Measurements from ENCODE around the gene IP6K1. TPM values are rescaled to one million over a fixed set of nuclear protein-coding genes. Genes with fewer than 3 reads are reported as not detected.

The IP6K1 gene
- polyA plus RNA-seq, 1 donor (not counting 4 experiments of a cell fraction or from before 2014, with no cell fraction given), result 24.5 TPM

DNA sequence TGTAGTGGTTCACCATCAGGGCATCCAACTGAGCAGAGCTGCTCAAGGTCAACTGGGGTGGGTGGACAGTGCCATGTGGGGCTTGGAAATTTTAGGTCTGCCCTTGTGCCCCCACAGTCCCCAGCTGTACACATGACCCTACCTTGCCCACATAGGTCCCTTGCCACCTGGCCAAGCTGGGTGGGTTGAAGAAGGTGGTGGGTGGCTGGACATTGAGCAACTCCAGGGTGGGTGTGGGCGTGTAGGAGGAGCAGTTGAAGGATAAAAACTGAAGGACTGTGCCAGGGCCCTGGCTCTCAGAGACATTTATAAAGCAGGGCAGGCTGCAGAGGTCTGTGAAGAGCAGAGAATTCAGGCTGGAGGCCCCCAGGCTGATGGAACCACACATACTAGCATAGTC is 12.8 kb upstream of the IP6K1 start:
- dilution Hi-C loops (cut with MboI; ENCODE audit: extremely low pct_ligation_motif_present, low sequenced_read_pairs), result no loop called here
- no peaks in the 10 kb centered on the region for H3K27me3 ChIP-seq (ENCODE audit: control insufficient read depth, extremely low read depth, insufficient read depth, low read length)
- H3K9ac ChIP-seq (ENCODE audit: control insufficient read depth, extremely low read depth, insufficient read depth, low read length), result no peak overlapping the region
- peaks cover 12% of the 10 kb centered on the region for H3K4me1 ChIP-seq (ENCODE audit: control insufficient read depth, extremely low read depth, insufficient read depth, low read length)
- TF ChIP-seq EZH2 (IDR thresholded peaks at IDR 0.05; ENCODE audit: low read length), result no peak
- TF ChIP-seq CTCF (optimal IDR thresholded peaks at IDR 0.05 in 1 of 3, IDR thresholded peaks at IDR 0.05 in 1 of 3, conservative IDR thresholded peaks at IDR 0.05 in 1 of 3; ENCODE audit: extremely low read depth in 1 of 3, insufficient read depth in 2 of 3, low read length in 3 of 3), result no peak
- DNase-seq (ENCODE audit: low read depth, low spot score) (no peak), FAIRE-seq (no peak)
- no peaks in the 10 kb centered on the region for H3K36me3 ChIP-seq (ENCODE audit: control insufficient read depth in 2 of 2, extremely low read depth in 1 of 2, insufficient read depth in 2 of 2, low read length in 2 of 2)
- no peaks in the 10 kb centered on the region for H3K9me3 ChIP-seq (ENCODE audit: control insufficient read depth, low read depth, low read length)
- peaks cover 3% of the 10 kb centered on the region for H3K79me2 ChIP-seq (ENCODE audit: control insufficient read depth, insufficient read depth, low read length)
- no peaks in the 10 kb centered on the region for H3K9me1 ChIP-seq (ENCODE audit: control insufficient read depth, extremely low read depth, insufficient read depth, low read length)
- H4K20me1 ChIP-seq (ENCODE audit: control insufficient read depth, extremely low read depth, insufficient read depth, low read length), result peaks cover 3% of the 10 kb centered on the region
- H3K27ac ChIP-seq (ENCODE audit: control insufficient read depth, insufficient read depth, low read length), result no peak overlapping the region
- H3K4me3 ChIP-seq (ENCODE audit: control insufficient read depth in 2 of 3, extremely low read depth in 1 of 3, insufficient read depth in 2 of 3, low read depth in 1 of 3, low read length in 3 of 3), result no peak overlapping the region
- no peak overlapping the region for H3K4me2 ChIP-seq (ENCODE audit: control insufficient read depth, extremely low read depth, insufficient read depth, low read depth, low read length)
- H2AFZ ChIP-seq (ENCODE audit: control insufficient read depth, low read length), result no peak overlapping the region

DNA sequence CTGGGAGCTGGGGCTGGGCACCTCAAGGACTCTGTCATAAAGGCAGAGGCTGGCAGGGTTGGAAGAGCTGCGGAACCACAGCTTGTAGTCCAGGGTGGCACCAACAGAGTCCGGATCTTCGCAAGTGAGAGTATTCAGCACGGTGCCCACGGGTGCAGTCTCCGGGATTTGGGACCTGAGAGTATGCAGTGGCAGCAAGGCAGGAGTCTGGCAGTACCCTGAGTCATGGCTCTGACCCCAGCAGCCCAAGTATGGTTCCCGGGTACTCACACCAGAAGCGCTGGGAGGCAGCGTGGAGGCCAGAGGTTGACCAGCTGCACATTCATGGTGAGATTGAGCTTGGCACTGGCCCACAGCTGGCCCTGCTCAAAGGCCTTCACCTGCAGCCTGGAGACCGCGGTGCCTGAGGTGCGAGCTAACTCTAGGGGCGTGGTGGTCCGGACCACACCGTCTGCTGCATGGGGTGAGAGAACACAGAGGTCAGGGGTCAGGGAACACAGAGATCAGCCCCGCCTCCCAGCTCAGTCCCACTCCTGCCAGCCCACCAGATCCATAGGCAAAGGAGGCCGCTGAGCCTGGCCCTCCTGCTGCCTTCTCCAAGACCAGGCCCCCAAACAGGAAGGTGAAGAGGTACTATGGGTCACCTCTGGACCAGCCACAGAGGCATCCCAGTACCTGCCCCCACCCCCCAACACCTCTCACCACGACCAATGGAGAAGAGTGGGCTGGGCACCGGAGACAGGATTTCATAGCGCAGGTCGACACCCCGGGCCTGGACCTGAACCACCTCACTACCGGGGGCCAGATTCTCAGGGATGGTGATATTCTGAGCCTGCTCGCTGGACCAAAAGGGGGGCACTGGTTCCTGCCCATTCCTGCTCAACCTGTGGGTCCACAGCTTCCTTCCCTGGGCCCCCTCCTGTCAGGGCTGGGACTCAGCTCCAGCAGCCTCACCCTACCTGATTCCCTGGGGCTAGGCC is 8.9 kb upstream of the IP6K1 start:
- Histone ChIP-seq H3K4me1 (ENCODE audit: control insufficient read depth, extremely low read depth, insufficient read depth, low read length) (peaks cover 7% of the 10 kb centered on the region), H3K27ac (ENCODE audit: control insufficient read depth, insufficient read depth, low read length) (no peak overlapping the region), H3K36me3 (ENCODE audit: control insufficient read depth in 2 of 2, extremely low read depth in 1 of 2, insufficient read depth in 2 of 2, low read length in 2 of 2) (no peaks in the 10 kb centered on the region), H3K9me1 (ENCODE audit: control insufficient read depth, extremely low read depth, insufficient read depth, low read length) (no peaks in the 10 kb centered on the region), H3K79me2 (ENCODE audit: control insufficient read depth, insufficient read depth, low read length) (no peaks in the 10 kb centered on the region), H4K20me1 (ENCODE audit: control insufficient read depth, extremely low read depth, insufficient read depth, low read length) (no peaks in the 10 kb centered on the region), H3K9ac (ENCODE audit: control insufficient read depth, extremely low read depth, insufficient read depth, low read length) (no peak overlapping the region), H2AFZ (ENCODE audit: control insufficient read depth, low read length) (no peak overlapping the region), H3K4me3 (ENCODE audit: control insufficient read depth in 2 of 3, extremely low read depth in 1 of 3, insufficient read depth in 2 of 3, low read depth in 1 of 3, low read length in 3 of 3) (no peak overlapping the region), H3K9me3 (ENCODE audit: control insufficient read depth, low read depth, low read length) (no peaks in the 10 kb centered on the region), H3K27me3 (ENCODE audit: control insufficient read depth, extremely low read depth, insufficient read depth, low read length) (peaks cover 5% of the 10 kb centered on the region), H3K4me2 (ENCODE audit: control insufficient read depth, extremely low read depth, insufficient read depth, low read depth, low read length) (no peak overlapping the region)
- dilution Hi-C loops (cut with MboI; ENCODE audit: extremely low pct_ligation_motif_present, low sequenced_read_pairs), result no loop called here
- FAIRE-seq, result no peak
- no peak for DNase-seq (ENCODE audit: low read depth, low spot score)
- TF ChIP-seq EZH2 (IDR thresholded peaks at IDR 0.05; ENCODE audit: low read length), result no peak
